Dermis microvascular lymphatic vessel endothelial cell (primary cell): ENCODE data around the gene MPL. TPM values are rescaled to one million over a fixed set of nuclear protein-coding genes. Genes with fewer than 3 reads are reported as not detected.
A peak's percentile ranks its signal among the peaks of the same experiment; 100 is the strongest.
"Not testable (repeated sequence)": the region's sequence is repeated elsewhere in the genome, so short reads cannot be mapped to it uniquely, and the experiment has no call there.

Experiments used
- DNase-seq, 2 donors: peaks; one replicate each; pipeline versions ENCODE4 v3.0.0 to v3.0.0-alpha.2; 2010; ENCODE audit warnings: low read depth in 2 of 2
- total RNA-seq: library from RNA; depleted of rRNA; stranded (reverse); fragments of >200 nt; gene quantifications from 2 replicates; pipeline ENCODE4 v1.2.1, GENCODE V29; 2014

The MPL gene
- total RNA-seq, 1 donor from 2014 or later: 0.13 TPM

DNA sequence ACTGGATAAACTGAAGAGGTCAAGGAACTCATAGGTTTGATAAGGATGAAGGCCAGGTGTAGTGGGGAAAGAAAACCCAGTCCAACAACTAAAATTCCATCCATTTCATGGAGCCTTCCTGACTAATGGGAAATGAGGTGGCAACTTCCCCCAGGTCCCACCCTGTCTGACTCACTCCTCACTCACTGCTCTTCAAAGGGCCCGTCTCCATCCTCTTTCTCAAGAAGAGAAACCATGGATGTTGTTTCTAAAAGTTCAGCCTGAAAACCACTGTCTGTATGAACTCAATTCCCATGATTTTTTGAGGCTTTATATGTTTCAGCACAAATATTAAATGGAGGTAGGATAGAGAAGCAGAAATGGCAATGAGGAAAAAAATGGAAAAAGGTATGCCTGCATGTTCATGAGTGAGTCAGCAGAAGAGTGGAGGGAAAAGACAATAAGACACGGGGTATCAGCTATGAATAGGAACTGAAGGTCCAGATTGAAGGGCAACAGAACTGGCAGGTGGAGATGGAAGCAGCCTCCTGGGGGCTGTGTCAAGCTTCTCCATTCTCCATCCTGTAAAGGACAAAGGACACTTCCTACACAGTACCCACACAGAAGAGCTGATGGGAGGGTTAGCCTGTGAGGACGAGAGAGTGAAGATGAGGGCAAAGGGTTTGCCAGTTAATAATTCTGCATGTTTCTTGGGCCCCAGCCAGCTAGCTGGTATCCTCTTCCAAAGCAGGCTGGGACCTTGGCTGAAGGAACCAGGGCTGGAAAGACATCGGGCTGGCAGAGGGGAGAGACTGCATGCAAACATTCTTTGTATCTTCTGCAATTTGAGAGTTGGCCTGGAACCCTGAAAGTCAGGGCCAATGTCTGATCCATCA lies 35.7 kb downstream of the MPL start:
- DNase-seq: peak in 1 of 2 donors; percentile 85

DNA sequence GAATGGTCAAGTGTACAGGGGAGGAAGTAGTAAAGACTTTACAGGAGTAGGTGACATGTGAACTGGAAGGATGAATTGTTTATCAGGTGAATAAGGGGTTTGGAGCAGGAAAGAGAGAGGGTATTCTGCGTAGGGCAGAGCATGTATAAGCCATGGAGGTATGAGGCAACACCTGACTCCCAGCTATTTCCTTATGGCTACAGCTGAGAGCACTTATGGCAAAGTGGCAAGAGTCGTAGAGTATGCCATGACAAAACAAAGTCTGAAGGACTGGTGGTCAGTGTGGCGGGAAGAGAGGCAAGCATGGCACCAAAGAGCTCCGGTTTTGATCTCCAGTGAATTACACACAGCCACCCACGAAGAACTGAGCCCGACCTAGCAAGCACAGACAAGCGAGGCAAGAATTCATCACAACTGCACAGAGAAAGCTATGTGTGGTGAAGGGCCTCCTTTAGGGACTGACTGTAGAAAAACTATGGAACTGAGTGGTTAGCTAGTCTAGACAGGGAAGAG lies 39.2 kb downstream of the MPL start:
- no peak for DNase-seq

DNA sequence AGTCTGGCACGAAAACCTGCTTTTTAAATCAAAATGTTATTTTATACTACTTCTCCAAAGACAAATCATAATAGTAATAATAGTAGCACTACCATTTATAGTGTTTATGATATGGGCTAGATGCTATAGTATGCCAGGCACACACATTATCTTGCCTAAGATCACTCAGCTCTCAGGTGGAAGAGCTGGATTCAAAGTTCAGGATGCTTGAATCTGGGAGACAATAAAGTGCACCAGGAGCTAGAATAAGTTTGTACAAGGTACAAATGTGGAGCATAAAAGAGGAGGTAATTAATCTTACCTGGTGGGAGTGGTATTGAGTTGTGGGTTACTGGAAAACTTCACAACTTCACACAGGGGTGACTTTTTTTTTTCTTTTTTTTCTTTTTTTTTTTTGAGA lies 40.2 kb downstream of the MPL start:
- DNase-seq: no peak

DNA sequence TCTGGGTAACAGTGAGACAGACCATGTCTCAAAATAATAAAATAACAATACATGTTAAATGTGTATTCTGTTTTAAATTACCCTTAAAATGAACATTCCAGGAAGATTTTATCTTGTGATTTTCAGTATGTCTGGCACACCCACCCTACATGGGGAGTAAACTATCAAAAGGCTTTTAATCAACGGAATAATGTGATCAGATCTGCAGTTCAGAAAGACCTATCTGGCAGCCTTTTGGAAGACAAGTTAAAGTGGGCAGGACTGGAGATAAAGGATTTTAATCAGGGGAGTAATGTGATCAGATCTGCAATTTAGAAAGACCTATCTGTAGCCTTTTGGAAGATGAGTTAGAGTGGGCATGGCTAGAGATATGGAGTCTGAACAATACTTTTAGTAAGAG lies 41.9 kb downstream of the MPL start:
- no peak for DNase-seq

DNA sequence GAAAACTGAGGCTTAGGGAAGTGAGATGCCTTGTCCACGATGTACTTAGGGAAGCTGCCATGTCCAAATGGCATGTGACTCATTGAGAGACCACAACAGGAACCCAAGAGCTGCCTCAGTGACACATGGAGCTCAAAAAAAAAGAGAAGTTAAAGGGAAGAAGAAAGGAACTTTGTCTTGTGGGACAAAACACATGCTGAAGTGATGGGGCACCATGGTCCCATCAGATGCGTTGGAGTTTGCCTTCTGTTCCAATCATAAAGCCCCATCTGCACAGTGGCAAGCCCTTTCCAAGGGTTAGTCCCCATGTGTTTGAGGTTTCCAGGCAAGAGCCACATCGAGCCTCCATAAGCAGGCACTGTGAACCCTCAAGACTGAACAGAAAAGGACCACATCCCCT lies 44.0 kb downstream of the MPL start:
- DNase-seq: no peak

DNA sequence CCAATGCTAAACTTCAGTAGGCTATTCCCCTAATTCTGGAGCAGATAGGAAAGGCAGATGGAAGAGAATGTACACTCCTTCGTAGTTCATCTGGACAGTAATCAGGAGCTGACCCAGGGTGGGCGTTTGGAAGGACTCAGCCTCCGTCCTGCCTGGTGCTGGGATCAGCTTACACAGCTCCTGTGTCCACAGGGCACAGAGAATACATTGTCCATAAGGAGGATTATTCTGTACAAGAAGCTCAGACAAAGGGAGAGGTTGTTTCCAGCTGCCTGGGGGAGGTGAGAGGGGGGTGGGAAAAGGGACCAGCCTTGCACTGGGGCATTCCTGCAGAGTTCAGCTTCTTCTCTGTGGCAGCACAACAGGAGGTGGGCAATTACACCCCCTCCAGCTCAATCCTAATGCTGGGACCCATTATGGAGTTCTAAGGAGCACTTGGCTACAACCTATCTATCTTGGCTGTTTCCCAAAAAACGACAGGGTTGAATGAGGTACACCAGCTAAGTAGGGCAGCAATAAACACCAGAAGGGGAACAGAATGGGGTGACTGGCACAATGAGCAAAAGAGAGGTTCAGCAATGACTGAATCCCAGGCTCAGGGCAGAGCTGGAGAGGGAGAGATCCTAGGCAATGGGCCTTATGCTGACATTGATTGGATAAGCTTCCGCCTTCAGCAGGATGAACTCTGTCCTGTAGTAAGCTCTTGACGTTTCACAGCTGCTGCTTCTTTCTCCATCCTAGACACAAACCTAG lies 44.6 kb downstream of the MPL start:
- DNase-seq: no peak

DNA sequence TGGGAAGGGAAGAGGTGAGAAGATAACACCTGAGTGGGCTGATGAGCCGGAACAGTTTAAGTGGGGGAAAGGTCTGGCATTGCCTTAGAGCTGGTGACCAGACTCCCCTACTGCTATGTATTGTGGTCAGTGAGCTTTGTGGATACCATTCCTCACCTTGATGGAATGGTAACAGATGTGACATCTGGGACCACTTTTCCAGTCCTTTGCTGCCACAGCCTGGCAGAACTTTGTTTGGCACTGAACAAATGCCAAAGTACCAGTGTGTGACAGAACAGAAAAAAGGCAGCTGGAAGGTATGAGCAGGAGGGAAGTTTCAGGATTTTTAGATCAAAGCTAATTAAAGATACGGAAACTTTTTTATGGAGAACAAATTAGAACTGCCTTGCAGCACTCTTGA lies 45.8 kb downstream of the MPL start:
- peak in 1 of 2 donors; percentile 24 for DNase-seq

DNA sequence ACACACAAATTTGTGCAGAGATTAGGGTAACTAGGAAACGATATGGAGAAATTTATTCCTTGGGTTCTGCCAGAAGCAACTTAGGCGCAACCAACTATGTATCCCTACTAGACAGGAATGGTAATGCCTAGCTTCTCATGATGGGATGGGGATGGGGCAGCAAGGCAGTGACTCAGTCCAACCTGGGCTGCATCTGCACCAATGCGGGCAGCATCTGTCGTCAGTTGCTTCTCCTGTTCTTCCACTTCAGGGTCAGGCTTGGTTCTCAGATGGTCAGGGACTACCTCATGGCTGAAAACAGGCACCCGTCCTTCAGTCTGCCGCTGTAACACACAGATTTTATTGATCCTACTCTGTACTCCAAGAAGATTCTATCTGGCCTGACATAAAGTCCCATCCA lies 49.1 kb downstream of the MPL start:
- no peak for DNase-seq

DNA sequence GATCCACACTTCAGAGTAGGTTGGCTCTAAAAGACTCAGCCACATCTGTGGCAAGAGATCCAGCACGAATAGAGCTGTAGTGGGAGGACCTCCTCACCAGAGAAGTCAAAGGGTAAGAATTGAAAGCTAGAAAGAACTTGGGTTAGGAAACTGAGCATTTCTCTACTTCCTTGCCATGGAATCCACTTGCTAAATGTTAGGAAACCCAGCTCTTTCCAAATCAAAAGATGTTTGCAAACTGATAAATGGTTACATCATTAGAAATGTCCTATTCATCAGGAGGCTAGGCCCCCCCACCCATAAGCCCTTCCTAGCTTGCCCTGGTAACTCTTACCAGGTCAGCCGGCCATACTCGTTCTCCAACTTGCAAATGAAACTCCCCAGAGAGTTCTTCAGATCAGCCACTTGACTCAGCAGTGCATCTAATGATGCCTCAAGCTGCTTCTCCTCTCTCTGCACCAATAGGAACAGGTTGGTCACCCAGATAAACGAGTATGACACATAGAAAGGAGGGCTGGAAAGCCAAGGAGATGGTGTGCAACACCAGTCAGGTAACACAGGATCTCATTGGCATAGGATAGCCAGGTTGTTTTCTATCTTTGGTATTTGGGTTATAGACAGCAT lies 50.5 kb downstream of the MPL start:
- no peak for DNase-seq

DNA sequence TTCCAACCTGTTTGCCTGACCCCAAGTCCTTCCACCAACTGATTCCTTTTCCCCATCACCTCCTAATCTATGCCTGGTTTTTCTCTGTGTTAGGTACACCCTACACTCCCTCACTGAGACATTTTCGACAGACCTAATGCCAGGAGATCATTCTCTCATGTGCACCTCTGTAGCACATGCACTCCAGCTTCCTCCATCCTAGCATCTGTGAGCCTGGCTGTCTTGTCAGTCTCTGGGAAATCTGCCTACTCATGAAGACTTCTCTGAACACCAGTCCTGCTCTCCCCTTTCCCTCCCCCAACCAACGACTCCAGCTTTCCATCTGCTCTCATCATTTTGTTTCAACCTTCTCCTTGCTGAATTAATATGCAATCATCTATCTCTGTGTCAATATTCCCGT lies 51.0 kb downstream of the MPL start:
- DNase-seq: no peak

DNA sequence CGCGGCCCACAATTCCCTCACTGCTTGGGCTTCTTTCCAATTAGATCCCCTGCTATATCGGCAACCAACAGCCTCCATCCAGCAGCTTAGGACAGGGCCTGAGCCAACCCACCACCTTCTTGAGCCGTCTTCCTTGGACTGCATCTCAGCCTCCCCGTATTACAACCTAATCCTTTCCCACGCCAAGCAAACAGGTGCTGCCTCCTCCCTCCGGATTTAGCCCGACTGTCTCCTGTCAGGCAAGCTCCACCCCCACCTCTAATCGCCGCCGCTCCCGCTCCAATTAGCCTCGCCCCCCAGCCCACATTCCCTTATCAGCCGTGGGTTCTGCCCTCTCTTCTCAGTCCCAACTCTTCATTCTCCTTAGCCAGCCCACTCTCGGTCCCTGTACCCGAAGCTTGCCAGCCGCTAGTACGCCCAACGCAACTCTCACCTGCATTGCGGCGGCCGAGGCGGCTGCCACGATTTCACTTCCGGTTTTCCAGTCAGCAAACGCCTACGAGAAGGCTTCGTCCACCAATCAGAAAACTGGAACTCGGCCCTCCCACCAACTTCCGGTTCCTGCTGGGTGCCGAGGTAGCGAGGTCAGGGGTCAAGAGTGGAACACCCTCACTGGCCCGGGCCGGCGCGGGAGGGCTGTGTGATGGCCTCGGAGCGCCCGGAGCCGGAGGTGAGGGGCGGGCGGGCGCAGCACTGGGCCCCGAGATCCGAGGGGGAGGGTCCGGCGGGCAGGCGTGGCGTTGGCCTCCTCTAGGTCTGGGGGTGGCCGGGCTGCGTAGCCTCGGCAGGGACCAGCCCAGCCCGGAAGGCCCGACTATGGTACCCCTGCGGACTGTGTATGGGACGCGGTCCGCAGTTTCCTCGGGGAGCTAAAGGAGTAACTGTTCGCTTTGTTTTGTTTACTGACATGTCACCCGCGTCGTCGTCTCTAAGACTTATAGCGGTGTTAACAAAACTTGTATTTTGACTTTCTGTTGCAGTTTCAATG lies 52.0 kb downstream of the MPL start, which contains the start of the genes MED8 and SZT2:
Gene MED8, minus strand, starts transcription at position 475 of the 988 bp plus-strand sequence. Its CDS starts 36 bp downstream, at position 439.
Gene SZT2, plus strand, starts transcription at position 574 of the 988 bp plus-strand sequence. Its CDS starts 70 bp downstream, at position 644.
- DNase-seq: peak; percentile 94 to 97

DNA sequence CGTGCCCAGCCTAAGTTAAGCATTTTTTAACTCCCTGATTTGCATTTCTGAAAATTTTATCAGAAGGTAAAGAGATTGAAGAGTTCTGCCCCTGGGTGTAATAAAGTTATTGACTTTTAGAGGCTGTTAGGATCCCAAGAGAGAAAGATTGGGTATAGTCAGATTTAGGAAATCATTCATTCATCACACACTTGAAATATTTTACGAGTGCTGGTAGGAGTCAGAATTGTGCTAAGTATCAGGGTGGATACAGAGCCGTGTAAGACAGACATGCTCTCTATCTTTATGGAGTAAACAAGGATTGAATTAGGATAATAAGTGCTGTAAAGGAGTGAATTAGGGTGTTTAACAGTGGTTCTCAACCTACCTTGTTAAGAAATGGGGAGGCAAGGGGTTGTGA lies 55.1 kb downstream of the MPL start:
- DNase-seq: no peak

DNA sequence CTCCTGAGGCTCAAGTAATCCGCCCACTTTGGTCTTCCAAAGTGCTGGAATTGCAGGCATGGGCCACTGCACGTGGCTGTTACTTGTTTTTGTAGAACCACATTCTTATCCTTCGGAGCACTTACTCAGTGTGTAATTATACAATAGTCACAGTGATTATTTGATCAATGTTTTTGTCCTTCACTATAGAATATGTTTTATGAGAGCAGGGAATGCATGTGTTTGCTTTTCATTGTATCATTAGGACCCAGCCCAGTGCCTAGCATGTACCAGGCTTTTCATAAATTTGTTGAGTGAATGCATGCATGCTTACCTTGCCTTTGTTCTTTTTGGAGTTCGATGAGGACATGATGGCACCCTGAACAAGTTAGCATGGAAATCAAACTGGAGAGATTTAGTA lies 57.9 kb downstream of the MPL start:
- DNase-seq: no peak

DNA sequence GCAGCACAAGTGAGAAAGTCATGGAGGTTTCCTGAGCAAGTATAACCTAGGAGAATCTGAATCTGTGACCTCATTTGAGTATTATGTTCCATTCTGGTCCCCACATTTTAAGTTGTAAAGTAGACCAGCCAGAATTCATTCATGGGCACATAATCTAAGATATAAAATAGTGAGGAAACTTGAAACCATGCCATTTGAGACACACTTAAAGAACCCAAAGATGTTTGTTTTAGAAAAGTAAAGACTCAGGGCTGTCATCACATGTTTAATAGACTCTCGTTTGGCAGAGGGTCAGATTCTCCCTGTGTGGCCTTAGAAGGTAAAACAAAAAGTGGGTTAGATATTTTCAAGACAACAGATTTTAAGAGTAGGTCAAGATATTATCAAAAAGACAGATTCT lies 58.4 kb downstream of the MPL start:
- DNase-seq: no peak

DNA sequence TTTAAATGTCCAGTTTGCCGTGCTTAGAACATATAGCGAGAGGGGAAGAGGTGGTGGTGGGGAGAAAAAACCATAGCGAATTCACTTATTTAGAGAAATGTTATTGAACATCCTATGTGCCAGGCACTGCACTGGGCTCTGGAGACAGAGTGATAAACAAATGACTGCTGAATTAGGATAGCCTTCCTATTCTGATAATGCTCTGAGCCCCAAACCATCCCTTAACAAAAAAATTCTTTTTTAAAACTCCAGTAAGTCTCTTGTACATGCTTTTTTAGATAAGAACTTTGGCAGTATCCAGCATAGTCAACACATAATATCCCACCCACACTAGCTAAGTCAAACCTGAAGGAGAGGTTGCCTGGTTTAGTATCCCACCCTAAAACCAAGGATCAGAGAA lies 60.6 kb downstream of the MPL start:
- DNase-seq: no peak

DNA sequence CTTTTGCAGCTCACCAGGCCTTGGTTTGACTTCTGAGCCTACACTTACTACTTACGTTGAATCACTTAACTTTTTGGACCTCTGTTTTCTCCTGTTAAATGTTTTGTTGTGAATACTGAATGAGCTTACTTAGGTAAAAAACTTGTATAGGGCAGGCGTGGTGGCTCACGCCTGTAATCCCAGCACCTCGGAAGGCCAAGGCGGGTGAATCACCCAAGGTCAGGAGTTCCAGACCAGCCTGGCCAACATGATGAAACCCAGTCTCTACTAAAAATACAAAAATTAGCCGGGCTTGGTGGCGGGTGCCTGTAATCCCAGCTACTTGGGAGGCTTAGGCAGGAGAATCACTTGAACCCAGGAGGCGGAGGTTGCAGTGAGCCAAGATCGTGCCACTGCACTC lies 62.8 kb downstream of the MPL start:
- not testable (repeated sequence) for DNase-seq

DNA sequence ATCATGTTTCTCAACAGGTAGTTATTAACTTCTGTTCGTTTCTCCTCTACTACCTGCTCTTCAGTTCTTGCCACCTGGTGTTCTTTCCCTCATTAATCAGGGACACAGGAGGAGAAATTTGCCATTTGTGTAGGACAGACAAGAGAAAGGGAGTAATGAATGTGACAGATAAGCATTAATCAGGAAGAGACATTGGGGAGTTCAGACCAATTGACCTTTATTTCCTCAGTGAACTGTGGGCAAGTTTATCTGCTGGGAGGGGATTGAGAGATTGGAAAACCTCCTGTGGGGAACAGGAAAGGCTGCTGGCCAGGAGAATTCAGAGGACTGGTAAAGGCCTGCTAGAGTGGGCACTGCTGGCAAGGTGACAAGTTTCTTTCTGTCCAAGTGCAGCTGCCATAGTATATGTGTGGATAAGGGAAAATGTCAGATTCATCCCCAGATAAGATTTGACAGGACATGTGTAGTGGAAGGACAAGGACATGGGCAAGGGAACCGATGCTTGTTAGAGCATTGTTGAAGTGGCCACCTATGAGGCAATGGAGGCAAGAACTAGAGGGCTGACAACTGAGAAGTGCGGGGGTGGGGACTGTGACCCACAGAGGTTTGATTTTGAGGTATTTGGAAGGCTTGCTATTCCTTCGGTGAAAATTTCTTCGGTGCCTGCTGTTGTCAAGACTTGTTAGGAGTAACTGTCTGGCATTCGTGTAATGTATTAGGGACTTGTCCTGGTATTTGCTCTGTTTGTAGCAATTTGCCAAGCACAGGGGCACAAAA lies 64.7 kb downstream of the MPL start:
- DNase-seq: peak in 1 of 2 donors; percentile 29
